Trophoblast cell (in vitro differentiated cells and primary cell): ENCODE measurements around the gene KNSTRN.

Source experiments
- DNase-seq, 2 donors: peaks; one replicate each; pipeline ENCODE4 v3.0.0-alpha.2; 2016
- H2AFZ ChIP-seq: 2 replicates; pipeline ENCODE4 v1.6.1; 2013; ENCODE audit warnings: low read length, moderate library complexity, mild to moderate bottlenecking; ENCODE audit not compliant: insufficient read depth, poor library complexity
- H2AK5ac ChIP-seq: 2 replicates; pipeline ENCODE4 v1.6.1; 2013; ENCODE audit warnings: mild to moderate bottlenecking, low read length
- H2BK120ac ChIP-seq: 2 replicates; pipeline ENCODE4 v1.6.1; 2013; ENCODE audit warnings: low read length, mild to moderate bottlenecking, moderate library complexity; ENCODE audit not compliant: insufficient read depth, poor library complexity
- H2BK12ac ChIP-seq: 2 replicates; pipeline ENCODE4 v1.6.1; 2013; ENCODE audit warnings: mild to moderate bottlenecking, low read length, moderate library complexity
- H2BK5ac ChIP-seq: 2 replicates; pipeline ENCODE4 v1.6.1; 2013; ENCODE audit warnings: low read length, low read depth, moderate library complexity, mild to moderate bottlenecking; ENCODE audit not compliant: poor library complexity
- H3K14ac ChIP-seq: 2 replicates; pipeline ENCODE4 v1.6.1; 2013; ENCODE audit warnings: mild to moderate bottlenecking, low read length
- H3K18ac ChIP-seq: 2 replicates; pipeline ENCODE4 v1.6.1; 2013; ENCODE audit warnings: mild to moderate bottlenecking, low read length
- H3K23ac ChIP-seq: 2 replicates; pipeline ENCODE4 v1.6.1; 2013; ENCODE audit warnings: low read length
- H3K27ac ChIP-seq: 2 replicates; pipeline ENCODE4 v1.5.1; 2013; ENCODE audit warnings: low read depth, mild to moderate bottlenecking, inconsistent platforms, low read length, moderate library complexity
- H3K27me3 ChIP-seq: 2 replicates; pipeline ENCODE4 v1.6.1; 2013; ENCODE audit warnings: inconsistent platforms, mild to moderate bottlenecking, low read length, moderate library complexity; ENCODE audit not compliant: insufficient read depth
- H3K36me3 ChIP-seq, 2 experiments: 1 replicate in 1 of 2; 2 replicates in 1 of 2; pipeline ENCODE4 v1.6.1; 2013; ENCODE audit warnings: low read length in 2 of 2, mild to moderate bottlenecking in 2 of 2, moderate library complexity in 1 of 2; ENCODE audit not compliant: insufficient read depth in 2 of 2, control insufficient read depth in 1 of 2
- H3K4ac ChIP-seq: 2 replicates; pipeline ENCODE4 v1.6.1; 2013; ENCODE audit warnings: low read depth, mild to moderate bottlenecking, low read length, moderate library complexity
- H3K4me1 ChIP-seq, 2 experiments: 1 replicate in 1 of 2; 2 replicates in 1 of 2; pipeline ENCODE4 v1.6.1; 2013; ENCODE audit warnings: low read length in 2 of 2, mild to moderate bottlenecking in 2 of 2, moderate library complexity in 1 of 2; ENCODE audit not compliant: insufficient read depth in 2 of 2, control insufficient read depth in 1 of 2
- H3K4me2 ChIP-seq: 2 replicates; pipeline ENCODE4 v1.6.1; 2013; ENCODE audit warnings: inconsistent platforms, mild to moderate bottlenecking, low read length, moderate library complexity
- H3K4me3 ChIP-seq: 2 replicates; pipeline ENCODE4 v1.5.1; 2013; ENCODE audit warnings: mild to moderate bottlenecking, low read depth, low read length, inconsistent platforms
- H3K79me1 ChIP-seq: one replicate; pipeline ENCODE4 v1.6.1; 2013; ENCODE audit warnings: low read length
- H3K79me2 ChIP-seq: 2 replicates; pipeline ENCODE4 v1.6.1; 2013; ENCODE audit warnings: low read length, mild to moderate bottlenecking; ENCODE audit not compliant: control insufficient read depth, insufficient read depth, poor library complexity
- H3K9ac ChIP-seq: 2 replicates; pipeline ENCODE4 v1.6.1; 2013; ENCODE audit warnings: mild to moderate bottlenecking, low read length
- H3K9me3 ChIP-seq: 2 replicates; pipeline ENCODE4 v1.6.1; 2013; ENCODE audit warnings: low read depth, mild to moderate bottlenecking, control low read depth, inconsistent platforms, low read length; ENCODE audit not compliant: insufficient read depth
- H4K12ac ChIP-seq: 2 replicates; pipeline ENCODE4 v1.6.1; 2013; ENCODE audit warnings: low read depth, mild to moderate bottlenecking, low read length, moderate library complexity
- H4K8ac ChIP-seq: 2 replicates; pipeline ENCODE4 v1.6.1; 2013; ENCODE audit warnings: low read depth, mild to moderate bottlenecking, low read length, moderate library complexity
- H4K91ac ChIP-seq: one replicate; pipeline ENCODE4 v1.6.1; 2013; ENCODE audit warnings: low read depth, mild to moderate bottlenecking, low read length, moderate library complexity
- WGBS: extraction: QIAGEN DNeasy Blood & Tissue Kit; methylation state at CpG from one replicate; pipeline ENCODE4 v1.1.7; 2013; ENCODE audit warnings: missing lambda C conversion rate; ENCODE audit not compliant: insufficient read length, insufficient coverage; ENCODE audit errors: extremely low coverage; 5-methylcytosine and 5-hydroxymethylcytosine counted together

The KNSTRN gene

DNA sequence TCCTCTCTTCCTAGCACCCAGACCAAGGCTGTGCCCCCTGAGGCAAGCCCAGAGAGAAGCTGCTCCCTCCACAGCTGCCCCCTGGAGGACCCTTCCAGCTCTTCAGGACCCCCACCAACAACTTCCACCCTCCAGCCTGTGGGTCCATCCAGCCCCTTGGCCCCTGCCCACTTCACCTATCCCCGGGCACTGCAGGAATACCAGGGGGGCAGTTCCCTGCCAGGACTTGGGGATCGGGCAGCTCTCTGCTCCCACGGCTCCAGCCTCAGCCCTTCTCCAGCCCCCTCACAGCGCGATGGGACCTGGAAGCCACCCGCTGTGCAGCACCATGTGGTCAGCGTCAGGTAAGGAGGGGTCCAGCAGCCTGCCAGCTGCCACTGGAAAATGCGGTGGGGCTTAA is 18.9 kb upstream of the KNSTRN start:
- Histone ChIP-seq H3K27ac (no peak overlapping the region), H3K23ac (no peak overlapping the region), H3K79me2 (no peaks in the 10 kb centered on the region), H3K4me2 (no peak overlapping the region), H3K27me3 (peaks cover 2% of the 10 kb centered on the region), H4K8ac (no peak overlapping the region), H3K14ac (no peak overlapping the region), H2AK5ac (no peak overlapping the region), H3K4me1 (peaks cover 10 to 11% of the 10 kb centered on the region in 2 experiments), H3K36me3 (no peaks in the 10 kb centered on the region), H2AFZ (no peak overlapping the region), H2BK12ac (no peak overlapping the region), H3K9ac (no peak overlapping the region), H3K4ac (no peak overlapping the region), H3K79me1 (peaks cover 3% of the 10 kb centered on the region), H4K91ac (no peak overlapping the region), H3K18ac (no peak overlapping the region), H2BK5ac (no peak overlapping the region), H3K4me3 (no peak overlapping the region), H4K12ac (no peak overlapping the region), H3K9me3 (peaks cover 4% of the 10 kb centered on the region), H2BK120ac (no peak overlapping the region)
- no CpG with 5 or more reads among the region's 8 CpGs for WGBS
- no peak for DNase-seq

DNA sequence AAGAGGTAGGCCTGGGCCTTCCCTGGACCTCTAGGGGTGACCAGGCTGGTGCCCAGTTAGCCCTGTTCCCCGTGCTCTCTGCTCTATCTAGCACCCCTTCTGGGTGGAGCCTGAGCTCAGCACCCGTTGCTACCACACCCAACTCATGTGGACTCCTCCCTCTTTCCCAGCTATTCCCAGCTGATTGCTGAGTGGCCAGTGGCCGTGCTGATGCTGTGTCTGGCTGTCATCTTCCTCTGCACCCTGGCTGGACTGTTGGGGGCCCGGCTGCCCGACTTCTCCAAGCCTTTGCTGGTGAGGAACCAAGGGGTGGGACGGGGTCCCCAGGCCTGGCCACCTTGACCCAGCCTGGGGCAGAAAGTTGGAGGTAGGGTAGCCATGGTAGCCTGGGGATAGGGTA is 18.3 kb upstream of the KNSTRN start:
- Histone ChIP-seq H4K8ac (no peak overlapping the region), H4K91ac (no peak overlapping the region), H3K36me3 (no peaks in the 10 kb centered on the region), H2AFZ (no peak overlapping the region), H2BK5ac (no peak overlapping the region), H3K4me3 (no peak overlapping the region), H3K23ac (no peak overlapping the region), H3K4me2 (no peak overlapping the region), H3K9me3 (peaks cover 4% of the 10 kb centered on the region), H3K18ac (no peak overlapping the region), H3K27ac (no peak overlapping the region), H3K14ac (no peak overlapping the region), H2AK5ac (no peak overlapping the region), H3K4me1 (peaks cover 8 to 9% of the 10 kb centered on the region in 2 experiments), H2BK120ac (no peak overlapping the region), H2BK12ac (no peak overlapping the region), H4K12ac (no peak overlapping the region), H3K9ac (no peak overlapping the region), H3K79me2 (no peaks in the 10 kb centered on the region), H3K4ac (no peak overlapping the region), H3K27me3 (peaks cover 2% of the 10 kb centered on the region), H3K79me1 (peaks cover 3% of the 10 kb centered on the region)
- DNase-seq: no peak
- WGBS: no CpG with 5 or more reads among the region's 6 CpGs

DNA sequence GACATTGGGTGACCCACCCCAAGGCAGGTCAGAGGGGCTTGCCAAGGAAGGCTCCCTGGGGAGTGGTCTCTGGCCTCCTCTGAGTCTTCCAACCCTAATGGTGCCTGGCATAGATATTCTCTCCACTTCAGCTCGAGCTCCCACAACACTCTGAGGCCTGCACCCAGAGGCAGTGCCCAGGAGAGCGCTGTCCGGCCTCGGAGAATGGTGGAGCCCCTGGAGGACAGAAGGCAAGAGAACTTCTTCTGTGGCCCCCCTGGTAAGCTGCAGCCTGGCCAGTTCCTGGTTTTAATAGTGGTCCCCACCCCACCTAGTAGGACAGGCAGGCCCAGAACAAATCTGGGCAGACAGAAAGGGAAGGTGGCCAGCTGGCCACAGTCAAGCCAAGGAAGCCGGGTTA is 17.5 kb upstream of the KNSTRN start:
- Histone ChIP-seq H3K4ac (no peak overlapping the region), H4K12ac (no peak overlapping the region), H3K27me3 (peaks cover 2% of the 10 kb centered on the region), H3K4me3 (no peak overlapping the region), H4K91ac (no peak overlapping the region), H3K79me1 (peaks cover 3% of the 10 kb centered on the region), H3K14ac (no peak overlapping the region), H2BK120ac (no peak overlapping the region), H3K23ac (no peak overlapping the region), H4K8ac (no peak overlapping the region), H2BK5ac (no peak overlapping the region), H2AK5ac (no peak overlapping the region), H2BK12ac (no peak overlapping the region), H3K27ac (no peak overlapping the region), H3K4me2 (no peak overlapping the region), H3K9me3 (peaks cover 4% of the 10 kb centered on the region), H3K79me2 (no peaks in the 10 kb centered on the region), H2AFZ (no peak overlapping the region), H3K36me3 (no peaks in the 10 kb centered on the region), H3K9ac (no peak overlapping the region), H3K18ac (no peak overlapping the region), H3K4me1 (peaks cover 8 to 9% of the 10 kb centered on the region in 2 experiments)
- no CpG with 5 or more reads among the region's 5 CpGs for WGBS
- no peak for DNase-seq

DNA sequence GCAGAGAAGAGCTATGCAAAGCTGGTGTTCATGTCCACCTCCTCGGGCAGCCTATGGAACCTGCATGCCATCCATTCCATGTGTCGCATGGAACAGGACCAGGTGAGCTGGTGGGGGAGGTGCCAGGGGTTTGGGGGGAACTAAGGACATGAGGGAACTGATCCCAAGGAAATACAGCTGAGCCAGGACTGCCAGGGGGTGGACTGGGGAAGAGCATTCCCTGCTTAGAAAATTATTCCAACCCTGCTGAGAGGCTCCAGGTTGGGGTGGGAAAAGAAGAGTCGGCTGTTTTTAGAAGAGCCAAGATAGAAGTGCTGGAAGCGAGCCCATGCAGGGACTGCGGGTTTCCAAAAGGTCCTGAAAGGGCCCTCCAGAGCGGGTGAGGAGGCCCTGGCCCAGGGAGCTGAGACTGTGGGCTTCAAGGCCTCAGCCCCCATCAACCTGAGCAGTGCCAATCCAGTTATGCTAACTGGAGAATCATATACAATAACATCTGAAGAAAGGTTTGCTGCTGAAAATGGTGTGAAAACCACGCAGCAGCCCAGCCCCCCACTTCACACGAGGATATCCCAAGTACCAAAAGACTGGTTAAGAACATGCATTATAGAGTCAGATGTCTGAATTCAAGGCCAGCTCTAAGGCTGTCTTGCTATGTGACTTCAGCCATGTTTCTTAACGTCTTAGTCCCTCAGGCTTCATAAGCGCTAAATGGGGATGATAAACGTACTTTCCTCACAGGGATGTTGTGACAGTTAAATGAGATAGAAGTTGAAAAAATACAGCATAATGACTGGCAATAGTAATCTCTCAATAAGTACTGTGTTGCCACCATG is 16.7 kb upstream of the KNSTRN start:
- H3K4ac ChIP-seq: no peak overlapping the region
- H4K91ac ChIP-seq: no peak overlapping the region
- no peak overlapping the region for H3K23ac ChIP-seq
- H2BK5ac ChIP-seq: no peak overlapping the region
- H2AFZ ChIP-seq: no peak overlapping the region
- no peak overlapping the region for H2BK12ac ChIP-seq
- no peak overlapping the region for H3K9ac ChIP-seq
- H3K36me3 ChIP-seq: no peaks in the 10 kb centered on the region
- no peaks in the 10 kb centered on the region for H3K79me2 ChIP-seq
- no CpG with 5 or more reads among the region's 11 CpGs for WGBS
- H3K27ac ChIP-seq: no peak overlapping the region
- H3K4me1 ChIP-seq: peaks cover 8 to 9% of the 10 kb centered on the region in 2 experiments
- H3K27me3 ChIP-seq: peaks cover 2% of the 10 kb centered on the region
- no peak overlapping the region for H2AK5ac ChIP-seq
- no peak overlapping the region for H4K12ac ChIP-seq
- no peak overlapping the region for H2BK120ac ChIP-seq
- H3K4me2 ChIP-seq: no peak overlapping the region
- H3K79me1 ChIP-seq: peaks cover 3% of the 10 kb centered on the region
- H3K9me3 ChIP-seq: peaks cover 4% of the 10 kb centered on the region
- H3K4me3 ChIP-seq: no peak overlapping the region
- H3K14ac ChIP-seq: no peak overlapping the region
- H3K18ac ChIP-seq: no peak overlapping the region
- H4K8ac ChIP-seq: no peak overlapping the region
- no peak for DNase-seq
